Measurements from ENCODE around the gene RABGGTA. TPM values are rescaled to one million over a fixed set of nuclear protein-coding genes. Genes with fewer than 3 reads are reported as not detected.

RABGGTA gene
- total and polyA plus RNA-seq, 12 donors, result 17.4 to 37.9 (median 21.1) TPM

DNA sequence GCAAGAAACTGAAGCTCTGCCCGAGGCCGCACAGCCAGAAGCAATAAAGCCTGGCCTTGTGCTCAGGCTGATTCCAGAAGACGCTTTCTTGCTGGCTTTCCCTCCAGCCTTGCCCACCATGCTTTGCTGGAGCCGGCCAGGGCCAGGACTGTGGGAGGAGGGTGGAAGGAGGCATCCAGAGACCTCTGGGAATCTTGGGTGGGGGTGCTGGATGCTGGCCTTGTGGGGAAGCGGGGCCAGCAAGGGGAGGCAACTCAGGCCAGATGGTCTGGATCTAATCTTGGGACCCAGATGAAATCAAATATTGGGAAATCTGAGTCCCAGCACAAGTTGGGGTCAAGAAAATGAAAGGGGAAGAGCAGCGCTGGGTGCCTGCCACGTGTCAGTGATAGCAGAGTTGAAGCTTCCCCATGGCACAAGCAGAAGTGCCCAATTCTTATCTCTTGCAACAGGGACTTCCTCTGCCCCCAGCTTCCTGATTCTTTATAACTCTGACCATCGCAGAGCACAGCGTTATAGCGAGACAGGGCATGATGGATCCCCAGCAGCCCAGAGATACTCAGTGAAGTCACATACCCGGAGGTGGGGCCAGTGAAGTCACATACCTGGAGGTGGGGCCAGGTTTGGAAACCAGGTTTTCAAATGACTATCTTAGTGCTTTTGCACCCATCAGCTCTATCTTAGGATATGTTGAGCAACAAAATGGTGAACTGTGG is 6.4 kb upstream of the RABGGTA start:
- no peak overlapping the region for H3K4me3 ChIP-seq
- DNase-seq (no peak), ATAC-seq (peak in 4 of 8 donors; percentile 5 to 46 (median 30))
- peak overlapping the region in 2 of 10 donors; percentile 31 to 72 for H3K27ac ChIP-seq
- H3K4me1 ChIP-seq, result peaks cover 0 to 100% (median 15%) of the 10 kb centered on the region in 9 donors
- TF ChIP-seq, protein P1, sequence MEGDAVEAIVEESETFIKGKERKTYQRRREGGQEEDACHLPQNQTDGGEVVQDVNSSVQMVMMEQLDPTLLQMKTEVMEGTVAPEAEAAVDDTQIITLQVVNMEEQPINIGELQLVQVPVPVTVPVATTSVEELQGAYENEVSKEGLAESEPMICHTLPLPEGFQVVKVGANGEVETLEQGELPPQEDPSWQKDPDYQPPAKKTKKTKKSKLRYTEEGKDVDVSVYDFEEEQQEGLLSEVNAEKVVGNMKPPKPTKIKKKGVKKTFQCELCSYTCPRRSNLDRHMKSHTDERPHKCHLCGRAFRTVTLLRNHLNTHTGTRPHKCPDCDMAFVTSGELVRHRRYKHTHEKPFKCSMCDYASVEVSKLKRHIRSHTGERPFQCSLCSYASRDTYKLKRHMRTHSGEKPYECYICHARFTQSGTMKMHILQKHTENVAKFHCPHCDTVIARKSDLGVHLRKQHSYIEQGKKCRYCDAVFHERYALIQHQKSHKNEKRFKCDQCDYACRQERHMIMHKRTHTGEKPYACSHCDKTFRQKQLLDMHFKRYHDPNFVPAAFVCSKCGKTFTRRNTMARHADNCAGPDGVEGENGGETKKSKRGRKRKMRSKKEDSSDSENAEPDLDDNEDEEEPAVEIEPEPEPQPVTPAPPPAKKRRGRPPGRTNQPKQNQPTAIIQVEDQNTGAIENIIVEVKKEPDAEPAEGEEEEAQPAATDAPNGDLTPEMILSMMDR (IDR thresholded peaks at IDR 0.05), result no peak
- no peaks in the 10 kb centered on the region for H3K36me3 ChIP-seq
- H3K9me3 ChIP-seq, result no peaks in the 10 kb centered on the region
- no peaks in the 10 kb centered on the region for H3K27me3 ChIP-seq
- intact Hi-C loops (cut with DNase I), result no loop called here
- 76 to 84% methylated on average over 11 of the region's 11 CpGs for WGBS, 2 donors

DNA sequence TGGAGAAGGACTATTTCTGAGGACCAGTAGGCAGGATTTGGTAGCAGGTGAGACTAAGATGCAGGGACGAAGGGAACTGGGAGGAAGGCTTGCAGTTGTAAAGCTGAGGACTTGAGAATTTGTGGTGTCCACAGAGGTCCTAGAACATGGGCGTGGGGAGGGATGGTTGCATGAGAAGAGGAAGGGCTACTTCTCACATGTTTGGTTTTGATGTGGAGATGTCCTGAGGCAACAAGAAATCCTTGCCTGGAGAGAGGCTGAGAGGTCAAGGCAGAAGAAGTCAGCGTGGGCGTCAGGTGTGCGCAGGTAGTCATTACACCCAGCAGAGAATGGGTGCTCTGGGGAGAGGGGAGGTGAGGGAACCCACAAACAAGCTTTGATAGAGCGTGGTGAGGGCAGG is 5.7 kb upstream of the RABGGTA start:
- intact Hi-C loops (cut with DNase I), result no loop called here
- no peak for DNase-seq

DNA sequence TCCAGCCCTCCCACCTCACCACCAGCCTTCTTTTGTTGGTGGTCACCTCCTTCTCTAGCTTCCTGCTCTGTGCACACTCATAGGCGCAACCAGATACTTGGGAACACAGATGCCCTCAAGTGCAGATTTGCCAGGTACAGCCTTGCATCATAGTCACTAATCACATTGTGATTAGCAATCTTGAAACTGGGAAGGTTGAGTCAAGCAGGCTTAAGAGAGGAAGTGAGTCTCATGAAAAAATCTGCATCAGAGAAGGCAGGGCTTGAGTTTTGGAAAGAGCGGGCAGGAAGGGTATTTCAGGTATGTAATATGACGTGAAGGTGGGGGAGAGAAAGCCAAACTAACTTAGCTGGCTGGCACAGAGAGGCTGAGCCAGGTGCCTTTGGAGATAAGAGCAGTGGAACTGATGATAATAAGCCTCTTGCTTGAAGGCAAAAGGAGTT is 2.7 kb upstream of the RABGGTA start:
- no peak for DNase-seq
- Histone ChIP-seq H3K9me3 (no peaks in the 10 kb centered on the region), H3K4me1 (peaks cover 0 to 84% (median 16%) of the 10 kb centered on the region in 9 donors), H3K36me3 (peaks cover 0 to 8% (median 0%) of the 10 kb centered on the region in 9 donors), H3K27ac (peak overlapping the region in 2 of 10 donors; percentile 13 to 68), H3K4me3 (no peak overlapping the region), H3K27me3 (no peaks in the 10 kb centered on the region)
- TF ChIP-seq, protein P1 (IDR thresholded peaks at IDR 0.05), result no peak
- 53 to 66% methylated on average over 3 of the region's 3 CpGs for WGBS, 2 donors
- ATAC-seq, result peak in 2 of 8 donors; percentile 12 to 23
- intact Hi-C loops (cut with DNase I), result no loop called here

More for the DNA sequence above, 5.7 kb upstream of the RABGGTA start:
- 91% methylated on average over 6 of the region's 6 CpGs for WGBS, 2 donors
- Histone ChIP-seq H3K27me3 (no peaks in the 10 kb centered on the region), H3K4me1 (peaks cover 0 to 100% (median 15%) of the 10 kb centered on the region in 9 donors), H3K36me3 (no peaks in the 10 kb centered on the region), H3K27ac (peak overlapping the region in 1 of 10 donors; percentile 72), H3K9me3 (no peaks in the 10 kb centered on the region), H3K4me3 (no peak overlapping the region)
- no peak for ATAC-seq
- TF ChIP-seq, protein P1 (IDR thresholded peaks at IDR 0.05), result no peak

DNA sequence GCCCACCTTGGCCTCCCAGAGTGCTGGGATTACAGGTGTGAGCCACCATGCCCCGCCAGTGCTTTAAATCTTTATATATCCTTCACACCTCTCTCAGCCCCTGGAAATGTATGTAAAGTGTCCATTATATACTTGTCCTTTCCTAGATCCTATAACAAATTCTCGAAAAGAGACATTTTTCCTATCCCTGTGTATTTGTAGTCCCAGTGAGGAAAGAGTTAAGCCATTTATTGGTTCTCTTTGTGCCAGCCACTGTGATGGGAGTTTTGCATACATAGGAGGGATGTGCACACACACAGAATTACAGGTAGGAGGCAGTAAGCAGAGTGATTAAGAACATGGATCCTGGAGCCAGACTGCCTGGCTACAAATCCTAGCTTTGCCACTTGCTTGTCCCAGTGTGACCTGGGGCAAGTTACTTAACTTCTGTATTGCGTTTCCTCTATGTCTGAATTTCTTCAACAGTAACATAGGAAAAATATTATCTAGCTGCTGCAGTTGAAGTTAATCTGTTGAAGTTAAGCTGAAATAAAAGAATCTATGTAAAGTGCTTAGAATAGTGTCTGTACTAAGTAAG is 2.1 kb upstream of the RABGGTA start:
- peak overlapping the region in 2 of 10 donors; percentile 13 to 68 for H3K27ac ChIP-seq
- H3K36me3 ChIP-seq, result peaks cover 0 to 14% (median 0%) of the 10 kb centered on the region in 9 donors
- H3K27me3 ChIP-seq, result no peaks in the 10 kb centered on the region
- no peak overlapping the region for H3K4me3 ChIP-seq
- TF ChIP-seq, protein P1 (IDR thresholded peaks at IDR 0.05), result no peak
- ATAC-seq (no peak), DNase-seq (no peak)
- 75 to 87% methylated on average over 3 of the region's 3 CpGs for WGBS, 2 donors
- intact Hi-C loops (cut with DNase I), result no loop called here
- H3K4me1 ChIP-seq, result peaks cover 0 to 78% (median 13%) of the 10 kb centered on the region in 9 donors
- H3K9me3 ChIP-seq, result no peaks in the 10 kb centered on the region
